ENCODE measurements around the gene ELAVL3. TPM values are rescaled to one million over a fixed set of nuclear protein-coding genes. Genes with fewer than 3 reads are reported as not detected.
A peak's percentile ranks its signal among the peaks of the same experiment; 100 is the strongest.

ELAVL3 gene
- total and polyA plus RNA-seq, 3 experiments from 2014 or later, result not detected

- Histone ChIP-seq H3K27ac (ENCODE audit: low read depth, low read length) (no peak overlapping the region), H3K9me3 (ENCODE audit: low read length) (no peaks in the 10 kb centered on the region), H3K36me3 (ENCODE audit: insufficient read depth, low read length) (no peaks in the 10 kb centered on the region), H3K27me3 (ENCODE audit: insufficient read depth, low read length, poor library complexity, severe bottlenecking) (no peaks in the 10 kb centered on the region), H3K4me1 (ENCODE audit: insufficient read depth, low read length) (no peaks in the 10 kb centered on the region), H3K4me3 (ENCODE audit: low read length) (no peak overlapping the region)
- H3K27ac Mint-ChIP-seq, result peak overlapping the region in 1 of 8 donors; percentile 93
- H3K36me3 Mint-ChIP-seq, result peaks cover 0 to 24% (median 0%) of the 10 kb centered on the region in 3 donors
- CTCF ChIA-PET, result interaction anchor here (0.6 to 1.4 kb wide), 3 partner anchors 30 to 177 kb away, joined by 3 to 4 read pairs (median 3); no protein-coding TSS in a partner anchor
- H3K4me1 Mint-ChIP-seq, result no peaks in the 10 kb centered on the region
- H3K4me3 Mint-ChIP-seq, result no peak overlapping the region
- peaks cover 0 to under 1% of the 10 kb centered on the region in 2 donors for H3K27me3 Mint-ChIP-seq
- DNase-seq, result no peak
- H3K9me3 Mint-ChIP-seq, result no peaks in the 10 kb centered on the region
- POLR2A ChIA-PET, result no interaction called here
Measured at GRCh38 chr19:11452620-11453310, 28.1 kb downstream of the ELAVL3 start.

GRCh38 chr19:11451871-11452619 lies 28.8 kb downstream of the ELAVL3 start:
- Histone ChIP-seq H3K4me3 (ENCODE audit: low read length) (no peak overlapping the region), H3K27me3 (ENCODE audit: insufficient read depth, low read length, poor library complexity, severe bottlenecking) (no peaks in the 10 kb centered on the region), H3K9me3 (ENCODE audit: low read length) (no peaks in the 10 kb centered on the region), H3K4me1 (ENCODE audit: insufficient read depth, low read length) (no peaks in the 10 kb centered on the region), H3K27ac (ENCODE audit: low read depth, low read length) (no peak overlapping the region), H3K36me3 (ENCODE audit: insufficient read depth, low read length) (no peaks in the 10 kb centered on the region)
- Mint-ChIP-seq H3K27ac (peak overlapping the region in 1 of 8 donors; percentile 93), H3K36me3 (peaks cover 0 to 28% (median 0%) of the 10 kb centered on the region in 3 donors), H3K4me3 (no peak overlapping the region), H3K27me3 (no peaks in the 10 kb centered on the region), H3K4me1 (no peaks in the 10 kb centered on the region), H3K9me3 (no peaks in the 10 kb centered on the region)
- no peak for DNase-seq
- ChIA-PET POLR2A (no interaction called here), CTCF (interaction anchor here (1.2 to 1.4 kb wide), 2 partner anchors 30 to 72 kb away, joined by 3 to 4 read pairs; no protein-coding TSS in a partner anchor)

GRCh38 chr19:11451327-11451870 lies 29.4 kb downstream of the ELAVL3 start:
- Mint-ChIP-seq H3K9me3 (no peaks in the 10 kb centered on the region), H3K27me3 (no peaks in the 10 kb centered on the region), H3K4me3 (no peak overlapping the region), H3K36me3 (peaks cover 0 to 32% (median 0%) of the 10 kb centered on the region in 3 donors), H3K4me1 (no peaks in the 10 kb centered on the region), H3K27ac (no peak overlapping the region)
- no peaks in the 10 kb centered on the region for H3K36me3 ChIP-seq (ENCODE audit: insufficient read depth, low read length)
- POLR2A ChIA-PET, result no interaction called here
- no peak for DNase-seq
- H3K27me3 ChIP-seq (ENCODE audit: insufficient read depth, low read length, poor library complexity, severe bottlenecking), result no peaks in the 10 kb centered on the region
- no peak overlapping the region for H3K4me3 ChIP-seq (ENCODE audit: low read length)
- CTCF ChIA-PET, result no interaction called here
- H3K4me1 ChIP-seq (ENCODE audit: insufficient read depth, low read length), result no peaks in the 10 kb centered on the region
- H3K27ac ChIP-seq (ENCODE audit: low read depth, low read length), result no peak overlapping the region
- no peaks in the 10 kb centered on the region for H3K9me3 ChIP-seq (ENCODE audit: low read length)

- Mint-ChIP-seq H3K27me3 (no peaks in the 10 kb centered on the region), H3K9me3 (no peaks in the 10 kb centered on the region), H3K27ac (no peak overlapping the region), H3K4me1 (no peaks in the 10 kb centered on the region), H3K36me3 (peaks cover 0 to 34% (median 0%) of the 10 kb centered on the region in 3 donors), H3K4me3 (no peak overlapping the region)
- Histone ChIP-seq H3K9me3 (ENCODE audit: low read length) (no peaks in the 10 kb centered on the region), H3K4me3 (ENCODE audit: low read length) (no peak overlapping the region), H3K27ac (ENCODE audit: low read depth, low read length) (no peak overlapping the region), H3K36me3 (ENCODE audit: insufficient read depth, low read length) (no peaks in the 10 kb centered on the region), H3K4me1 (ENCODE audit: insufficient read depth, low read length) (no peaks in the 10 kb centered on the region), H3K27me3 (ENCODE audit: insufficient read depth, low read length, poor library complexity, severe bottlenecking) (no peaks in the 10 kb centered on the region)
- DNase-seq, result no peak
- POLR2A ChIA-PET, result no interaction called here
- CTCF ChIA-PET, result interaction anchor here (0.6 kb wide), 1 partner anchor 668 kb away, joined by 5 read pairs; no protein-coding TSS in a partner anchor
Measured at GRCh38 chr19:11450570-11451326, 30.1 kb downstream of the ELAVL3 start.

GRCh38 chr19:11448923-11449554 lies 31.8 kb downstream of the ELAVL3 start:
- H3K36me3 Mint-ChIP-seq, result peaks cover 0 to 52% (median 0%) of the 10 kb centered on the region in 3 donors
- Histone ChIP-seq H3K4me3 (ENCODE audit: low read length) (no peak overlapping the region), H3K4me1 (ENCODE audit: insufficient read depth, low read length) (no peaks in the 10 kb centered on the region), H3K9me3 (ENCODE audit: low read length) (no peaks in the 10 kb centered on the region), H3K27me3 (ENCODE audit: insufficient read depth, low read length, poor library complexity, severe bottlenecking) (no peaks in the 10 kb centered on the region), H3K27ac (ENCODE audit: low read depth, low read length) (no peak overlapping the region), H3K36me3 (ENCODE audit: insufficient read depth, low read length) (peaks cover 8% of the 10 kb centered on the region)
- no peak for DNase-seq
- no peaks in the 10 kb centered on the region for H3K4me1 Mint-ChIP-seq
- peak overlapping the region in 1 of 8 donors; percentile 63 for H3K27ac Mint-ChIP-seq
- CTCF ChIA-PET, result interaction anchor here (0.7 to 1.4 kb wide), 2 partner anchors 33 to 155 kb away, joined by 3 to 5 read pairs; no protein-coding TSS in a partner anchor
- POLR2A ChIA-PET, result no interaction called here
- no peaks in the 10 kb centered on the region for H3K27me3 Mint-ChIP-seq
- no peak overlapping the region for H3K4me3 Mint-ChIP-seq
- H3K9me3 Mint-ChIP-seq, result no peaks in the 10 kb centered on the region

GRCh38 chr19:11448410-11448809 lies 32.4 kb downstream of the ELAVL3 start:
- no peaks in the 10 kb centered on the region for H3K27me3 Mint-ChIP-seq
- Histone ChIP-seq H3K9me3 (ENCODE audit: low read length) (no peaks in the 10 kb centered on the region), H3K27me3 (ENCODE audit: insufficient read depth, low read length, poor library complexity, severe bottlenecking) (no peaks in the 10 kb centered on the region), H3K27ac (ENCODE audit: low read depth, low read length) (no peak overlapping the region), H3K36me3 (ENCODE audit: insufficient read depth, low read length) (peaks cover 8% of the 10 kb centered on the region), H3K4me3 (ENCODE audit: low read length) (no peak overlapping the region), H3K4me1 (ENCODE audit: insufficient read depth, low read length) (no peaks in the 10 kb centered on the region)
- no peaks in the 10 kb centered on the region for H3K4me1 Mint-ChIP-seq
- no peak overlapping the region for H3K27ac Mint-ChIP-seq
- no peaks in the 10 kb centered on the region for H3K9me3 Mint-ChIP-seq
- no peak for DNase-seq
- ChIA-PET CTCF (interaction anchor here (1.4 kb wide), 1 partner anchor 34 kb away, joined by 3 read pairs; no protein-coding TSS in a partner anchor), POLR2A (no interaction called here)
- no peak overlapping the region for H3K4me3 Mint-ChIP-seq
- peaks cover 0 to 56% (median 0%) of the 10 kb centered on the region in 3 donors for H3K36me3 Mint-ChIP-seq

- Mint-ChIP-seq H3K27ac (no peak overlapping the region), H3K9me3 (no peaks in the 10 kb centered on the region), H3K36me3 (peaks cover 0 to 62% (median 0%) of the 10 kb centered on the region in 3 donors), H3K4me3 (peak overlapping the region in 1 of 7 donors; percentile 48), H3K4me1 (no peaks in the 10 kb centered on the region), H3K27me3 (no peaks in the 10 kb centered on the region)
- Histone ChIP-seq H3K4me3 (ENCODE audit: low read length) (no peak overlapping the region), H3K9me3 (ENCODE audit: low read length) (no peaks in the 10 kb centered on the region), H3K36me3 (ENCODE audit: insufficient read depth, low read length) (peaks cover 8% of the 10 kb centered on the region), H3K27me3 (ENCODE audit: insufficient read depth, low read length, poor library complexity, severe bottlenecking) (no peaks in the 10 kb centered on the region), H3K4me1 (ENCODE audit: insufficient read depth, low read length) (no peaks in the 10 kb centered on the region), H3K27ac (ENCODE audit: low read depth, low read length) (no peak overlapping the region)
- no peak for DNase-seq
- ChIA-PET CTCF (interaction anchor here (1.4 kb wide), 1 partner anchor 35 kb away, joined by 3 read pairs; no protein-coding TSS in a partner anchor), POLR2A (no interaction called here)
Measured at GRCh38 chr19:11447347-11448262, 33.2 kb downstream of the ELAVL3 start.
